ENCODE results near the gene STAMBP. TPM values are rescaled to one million over a fixed set of nuclear protein-coding genes. Genes with fewer than 3 reads are reported as not detected.

Gene STAMBP
- total and polyA plus RNA-seq, 4 donors: 10.2 to 27.1 (median 15.9) TPM

GRCh38 chr2:73852020-73852419, 23.3 kb downstream of the STAMBP start:
- Histone ChIP-seq H3K4me1 (ENCODE audit: control insufficient read depth in 4 of 4, insufficient read depth in 4 of 4, low read length in 3 of 4) (no peaks in the 10 kb centered on the region), H3K4me3 (ENCODE audit: low read depth in 1 of 3, low read length in 3 of 3) (no peak overlapping the region), H3K9ac (ENCODE audit: low read depth in 1 of 2, low read length in 2 of 2) (no peak overlapping the region), H3K36me3 (ENCODE audit: control insufficient read depth in 4 of 4, insufficient read depth in 3 of 4, low read depth in 1 of 4, low read length in 3 of 4) (peaks cover 11 to 83% (median 56%) of the 10 kb centered on the region in 4 donors), H3K27me3 (ENCODE audit: control insufficient read depth in 4 of 4, insufficient read depth in 4 of 4, low read length in 3 of 4) (no peaks in the 10 kb centered on the region), H3K27ac (ENCODE audit: low read depth in 1 of 2, low read length in 2 of 2) (no peak overlapping the region), H3K9me3 (ENCODE audit: control insufficient read depth in 4 of 4, low read length in 3 of 4) (no peaks in the 10 kb centered on the region)
- DNase-seq (ENCODE audit: low spot score): no peak
- TF ChIP-seq, protein P1, sequence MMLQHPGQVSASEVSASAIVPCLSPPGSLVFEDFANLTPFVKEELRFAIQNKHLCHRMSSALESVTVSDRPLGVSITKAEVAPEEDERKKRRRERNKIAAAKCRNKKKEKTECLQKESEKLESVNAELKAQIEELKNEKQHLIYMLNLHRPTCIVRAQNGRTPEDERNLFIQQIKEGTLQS (IDR thresholded peaks at IDR 0.05): no peak
- TF ChIP-seq RAD21 (IDR thresholded peaks at IDR 0.05) (no peak), FOXA2 (IDR thresholded peaks at IDR 0.05) (no peak), FOXA1 (IDR thresholded peaks at IDR 0.05) (no peak), HNF4G (IDR thresholded peaks at IDR 0.05) (no peak), HNF4A (conservative IDR thresholded peaks at IDR 0.05) (no peak), TAF1 (conservative IDR thresholded peaks at IDR 0.05) (no peak), NR2F2 (IDR thresholded peaks at IDR 0.05) (no peak), GABPA (IDR thresholded peaks at IDR 0.05 in 1 of 2, conservative IDR thresholded peaks at IDR 0.05 in 1 of 2) (no peak), RXRA (IDR thresholded peaks at IDR 0.05) (no peak), EGR1 (IDR thresholded peaks at IDR 0.05; ENCODE audit: low read depth in 2 of 2) (no peak), SP1 (IDR thresholded peaks at IDR 0.05) (no peak), YY1 (IDR thresholded peaks at IDR 0.05) (no peak), JUND (IDR thresholded peaks at IDR 0.05) (no peak)
- TF ChIP-seq, protein P2, sequence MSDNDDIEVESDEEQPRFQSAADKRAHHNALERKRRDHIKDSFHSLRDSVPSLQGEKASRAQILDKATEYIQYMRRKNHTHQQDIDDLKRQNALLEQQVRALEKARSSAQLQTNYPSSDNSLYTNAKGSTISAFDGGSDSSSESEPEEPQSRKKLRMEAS (IDR thresholded peaks at IDR 0.05): no peak
- TF ChIP-seq, protein P3, sequence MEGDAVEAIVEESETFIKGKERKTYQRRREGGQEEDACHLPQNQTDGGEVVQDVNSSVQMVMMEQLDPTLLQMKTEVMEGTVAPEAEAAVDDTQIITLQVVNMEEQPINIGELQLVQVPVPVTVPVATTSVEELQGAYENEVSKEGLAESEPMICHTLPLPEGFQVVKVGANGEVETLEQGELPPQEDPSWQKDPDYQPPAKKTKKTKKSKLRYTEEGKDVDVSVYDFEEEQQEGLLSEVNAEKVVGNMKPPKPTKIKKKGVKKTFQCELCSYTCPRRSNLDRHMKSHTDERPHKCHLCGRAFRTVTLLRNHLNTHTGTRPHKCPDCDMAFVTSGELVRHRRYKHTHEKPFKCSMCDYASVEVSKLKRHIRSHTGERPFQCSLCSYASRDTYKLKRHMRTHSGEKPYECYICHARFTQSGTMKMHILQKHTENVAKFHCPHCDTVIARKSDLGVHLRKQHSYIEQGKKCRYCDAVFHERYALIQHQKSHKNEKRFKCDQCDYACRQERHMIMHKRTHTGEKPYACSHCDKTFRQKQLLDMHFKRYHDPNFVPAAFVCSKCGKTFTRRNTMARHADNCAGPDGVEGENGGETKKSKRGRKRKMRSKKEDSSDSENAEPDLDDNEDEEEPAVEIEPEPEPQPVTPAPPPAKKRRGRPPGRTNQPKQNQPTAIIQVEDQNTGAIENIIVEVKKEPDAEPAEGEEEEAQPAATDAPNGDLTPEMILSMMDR (IDR thresholded peaks at IDR 0.05; ENCODE audit: low read depth, low read length, missing input control): no peak
- TF ChIP-seq, protein P4, sequence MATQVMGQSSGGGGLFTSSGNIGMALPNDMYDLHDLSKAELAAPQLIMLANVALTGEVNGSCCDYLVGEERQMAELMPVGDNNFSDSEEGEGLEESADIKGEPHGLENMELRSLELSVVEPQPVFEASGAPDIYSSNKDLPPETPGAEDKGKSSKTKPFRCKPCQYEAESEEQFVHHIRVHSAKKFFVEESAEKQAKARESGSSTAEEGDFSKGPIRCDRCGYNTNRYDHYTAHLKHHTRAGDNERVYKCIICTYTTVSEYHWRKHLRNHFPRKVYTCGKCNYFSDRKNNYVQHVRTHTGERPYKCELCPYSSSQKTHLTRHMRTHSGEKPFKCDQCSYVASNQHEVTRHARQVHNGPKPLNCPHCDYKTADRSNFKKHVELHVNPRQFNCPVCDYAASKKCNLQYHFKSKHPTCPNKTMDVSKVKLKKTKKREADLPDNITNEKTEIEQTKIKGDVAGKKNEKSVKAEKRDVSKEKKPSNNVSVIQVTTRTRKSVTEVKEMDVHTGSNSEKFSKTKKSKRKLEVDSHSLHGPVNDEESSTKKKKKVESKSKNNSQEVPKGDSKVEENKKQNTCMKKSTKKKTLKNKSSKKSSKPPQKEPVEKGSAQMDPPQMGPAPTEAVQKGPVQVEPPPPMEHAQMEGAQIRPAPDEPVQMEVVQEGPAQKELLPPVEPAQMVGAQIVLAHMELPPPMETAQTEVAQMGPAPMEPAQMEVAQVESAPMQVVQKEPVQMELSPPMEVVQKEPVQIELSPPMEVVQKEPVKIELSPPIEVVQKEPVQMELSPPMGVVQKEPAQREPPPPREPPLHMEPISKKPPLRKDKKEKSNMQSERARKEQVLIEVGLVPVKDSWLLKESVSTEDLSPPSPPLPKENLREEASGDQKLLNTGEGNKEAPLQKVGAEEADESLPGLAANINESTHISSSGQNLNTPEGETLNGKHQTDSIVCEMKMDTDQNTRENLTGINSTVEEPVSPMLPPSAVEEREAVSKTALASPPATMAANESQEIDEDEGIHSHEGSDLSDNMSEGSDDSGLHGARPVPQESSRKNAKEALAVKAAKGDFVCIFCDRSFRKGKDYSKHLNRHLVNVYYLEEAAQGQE (IDR thresholded peaks at IDR 0.05): no peak
- TF ChIP-seq, protein P5, sequence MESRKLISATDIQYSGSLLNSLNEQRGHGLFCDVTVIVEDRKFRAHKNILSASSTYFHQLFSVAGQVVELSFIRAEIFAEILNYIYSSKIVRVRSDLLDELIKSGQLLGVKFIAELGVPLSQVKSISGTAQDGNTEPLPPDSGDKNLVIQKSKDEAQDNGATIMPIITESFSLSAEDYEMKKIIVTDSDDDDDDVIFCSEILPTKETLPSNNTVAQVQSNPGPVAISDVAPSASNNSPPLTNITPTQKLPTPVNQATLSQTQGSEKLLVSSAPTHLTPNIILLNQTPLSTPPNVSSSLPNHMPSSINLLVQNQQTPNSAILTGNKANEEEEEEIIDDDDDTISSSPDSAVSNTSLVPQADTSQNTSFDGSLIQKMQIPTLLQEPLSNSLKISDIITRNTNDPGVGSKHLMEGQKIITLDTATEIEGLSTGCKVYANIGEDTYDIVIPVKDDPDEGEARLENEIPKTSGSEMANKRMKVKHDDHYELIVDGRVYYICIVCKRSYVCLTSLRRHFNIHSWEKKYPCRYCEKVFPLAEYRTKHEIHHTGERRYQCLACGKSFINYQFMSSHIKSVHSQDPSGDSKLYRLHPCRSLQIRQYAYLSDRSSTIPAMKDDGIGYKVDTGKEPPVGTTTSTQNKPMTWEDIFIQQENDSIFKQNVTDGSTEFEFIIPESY (IDR thresholded peaks at IDR 0.05): no peak
